ENCODE results near the gene ETS1. TPM values are rescaled to one million over a fixed set of nuclear protein-coding genes. Genes with fewer than 3 reads are reported as not detected.

ETS1 gene
- polyA plus RNA-seq, 1 donor (not counting 4 experiments of a cell fraction or from before 2014, with no cell fraction given), result 41.0 TPM

DNA sequence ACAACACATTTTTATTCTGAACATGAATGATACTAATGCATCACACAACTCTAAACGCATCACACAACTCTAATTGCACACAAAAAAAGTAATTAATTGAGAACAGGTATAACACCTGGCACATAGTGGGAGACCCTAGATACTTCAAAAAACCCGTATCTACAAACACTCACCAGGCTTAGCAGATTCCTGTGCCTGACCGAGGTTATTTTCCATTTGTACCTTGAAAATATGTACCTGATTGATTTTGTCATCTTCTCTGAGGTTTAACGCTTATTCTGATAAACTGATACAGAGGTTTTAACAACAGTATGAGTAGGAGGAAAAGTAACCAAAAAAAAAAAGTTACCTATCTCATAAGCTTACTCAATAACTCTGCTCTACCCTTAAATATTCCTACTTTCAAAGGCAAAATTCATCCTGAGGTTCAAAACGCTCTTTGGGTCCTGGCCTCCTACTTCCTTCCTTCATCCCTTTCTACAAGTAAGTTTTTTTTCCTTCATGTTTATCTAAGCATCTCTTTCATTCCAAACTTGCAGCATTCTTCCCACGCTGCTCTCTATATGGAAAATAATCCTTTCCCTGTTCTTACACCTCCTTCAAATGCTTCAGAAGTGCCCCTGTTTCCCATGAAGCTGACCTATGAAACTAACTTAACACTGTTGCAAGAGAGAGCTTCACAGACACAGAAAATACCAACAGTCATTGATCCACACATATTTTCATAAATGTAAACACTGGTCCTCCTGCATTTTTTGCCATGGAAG lies 73.3 kb downstream of the ETS1 start:
- no peak overlapping the region for H2AFZ ChIP-seq (ENCODE audit: control insufficient read depth, low read length)
- peaks cover 44% of the 10 kb centered on the region for H4K20me1 ChIP-seq (ENCODE audit: control insufficient read depth, extremely low read depth, insufficient read depth, low read length)
- H3K4me1 ChIP-seq (ENCODE audit: control insufficient read depth, extremely low read depth, insufficient read depth, low read length), result peaks cover 65% of the 10 kb centered on the region
- FAIRE-seq, result no peak
- H3K9me3 ChIP-seq (ENCODE audit: control insufficient read depth, low read depth, low read length), result no peaks in the 10 kb centered on the region
- H3K79me2 ChIP-seq (ENCODE audit: control insufficient read depth, insufficient read depth, low read length), result peaks cover 100% of the 10 kb centered on the region
- H3K9me1 ChIP-seq (ENCODE audit: control insufficient read depth, extremely low read depth, insufficient read depth, low read length), result peaks cover 12% of the 10 kb centered on the region
- H3K36me3 ChIP-seq (ENCODE audit: control insufficient read depth in 2 of 2, extremely low read depth in 1 of 2, insufficient read depth in 2 of 2, low read length in 2 of 2), result peaks cover 6 to 32% of the 10 kb centered on the region in 2 experiments
- H3K4me3 ChIP-seq (ENCODE audit: control insufficient read depth in 2 of 3, extremely low read depth in 1 of 3, insufficient read depth in 2 of 3, low read depth in 1 of 3, low read length in 3 of 3), result no peak overlapping the region
- peak overlapping the region; percentile 8 for H3K4me2 ChIP-seq (ENCODE audit: control insufficient read depth, extremely low read depth, insufficient read depth, low read depth, low read length)
- TF ChIP-seq, protein P1, sequence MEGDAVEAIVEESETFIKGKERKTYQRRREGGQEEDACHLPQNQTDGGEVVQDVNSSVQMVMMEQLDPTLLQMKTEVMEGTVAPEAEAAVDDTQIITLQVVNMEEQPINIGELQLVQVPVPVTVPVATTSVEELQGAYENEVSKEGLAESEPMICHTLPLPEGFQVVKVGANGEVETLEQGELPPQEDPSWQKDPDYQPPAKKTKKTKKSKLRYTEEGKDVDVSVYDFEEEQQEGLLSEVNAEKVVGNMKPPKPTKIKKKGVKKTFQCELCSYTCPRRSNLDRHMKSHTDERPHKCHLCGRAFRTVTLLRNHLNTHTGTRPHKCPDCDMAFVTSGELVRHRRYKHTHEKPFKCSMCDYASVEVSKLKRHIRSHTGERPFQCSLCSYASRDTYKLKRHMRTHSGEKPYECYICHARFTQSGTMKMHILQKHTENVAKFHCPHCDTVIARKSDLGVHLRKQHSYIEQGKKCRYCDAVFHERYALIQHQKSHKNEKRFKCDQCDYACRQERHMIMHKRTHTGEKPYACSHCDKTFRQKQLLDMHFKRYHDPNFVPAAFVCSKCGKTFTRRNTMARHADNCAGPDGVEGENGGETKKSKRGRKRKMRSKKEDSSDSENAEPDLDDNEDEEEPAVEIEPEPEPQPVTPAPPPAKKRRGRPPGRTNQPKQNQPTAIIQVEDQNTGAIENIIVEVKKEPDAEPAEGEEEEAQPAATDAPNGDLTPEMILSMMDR (optimal IDR thresholded peaks at IDR 0.05 in 1 of 3, IDR thresholded peaks at IDR 0.05 in 1 of 3, conservative IDR thresholded peaks at IDR 0.05 in 1 of 3; ENCODE audit: extremely low read depth in 1 of 3, insufficient read depth in 2 of 3, low read length in 3 of 3), result no peak
- no peak for TF ChIP-seq EZH2 (IDR thresholded peaks at IDR 0.05; ENCODE audit: low read length)
- no peak overlapping the region for H3K9ac ChIP-seq (ENCODE audit: control insufficient read depth, extremely low read depth, insufficient read depth, low read length)
- no peaks in the 10 kb centered on the region for H3K27me3 ChIP-seq (ENCODE audit: control insufficient read depth, extremely low read depth, insufficient read depth, low read length)
- dilution Hi-C loops (cut with MboI; ENCODE audit: extremely low pct_ligation_motif_present, low sequenced_read_pairs), result loop anchor here (25.0 kb wide), 1 partner anchor 98 kb away; no protein-coding TSS in a partner anchor
- no peak overlapping the region for H3K27ac ChIP-seq (ENCODE audit: control insufficient read depth, insufficient read depth, low read length)
- DNase-seq (ENCODE audit: low read depth, low spot score), result no peak

DNA sequence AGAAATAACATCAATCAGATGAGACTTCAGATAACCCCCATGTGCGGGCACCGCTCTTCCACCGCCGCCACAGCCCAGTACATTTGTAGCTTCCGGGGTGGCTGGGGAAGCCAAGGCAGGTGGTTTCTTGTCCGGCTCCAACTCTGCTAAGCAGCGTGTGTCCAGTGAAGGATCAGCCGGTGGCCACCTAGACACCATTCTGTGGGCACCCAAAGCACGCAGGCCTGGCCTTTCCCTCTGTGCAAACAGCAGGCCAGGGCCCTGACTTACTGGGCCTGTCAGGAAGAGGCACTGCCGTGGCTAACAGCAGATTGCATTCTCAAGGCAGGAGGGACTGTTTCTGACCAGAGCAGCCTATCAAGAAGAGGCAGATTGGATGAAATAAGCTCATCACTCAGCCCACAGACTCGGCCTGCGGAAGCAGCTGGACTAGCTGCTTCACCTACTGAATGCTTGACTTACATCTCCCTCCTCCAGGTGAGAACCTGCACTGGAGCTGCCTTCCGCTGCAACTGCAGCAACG lies 74.8 kb downstream of the ETS1 start:
- no peaks in the 10 kb centered on the region for H3K9me3 ChIP-seq (ENCODE audit: control insufficient read depth, low read depth, low read length)
- H2AFZ ChIP-seq (ENCODE audit: control insufficient read depth, low read length), result no peak overlapping the region
- no peak overlapping the region for H3K9ac ChIP-seq (ENCODE audit: control insufficient read depth, extremely low read depth, insufficient read depth, low read length)
- H3K4me1 ChIP-seq (ENCODE audit: control insufficient read depth, extremely low read depth, insufficient read depth, low read length), result peaks cover 67% of the 10 kb centered on the region
- H3K27me3 ChIP-seq (ENCODE audit: control insufficient read depth, extremely low read depth, insufficient read depth, low read length), result no peaks in the 10 kb centered on the region
- no peak overlapping the region for H3K4me2 ChIP-seq (ENCODE audit: control insufficient read depth, extremely low read depth, insufficient read depth, low read depth, low read length)
- dilution Hi-C loops (cut with MboI; ENCODE audit: extremely low pct_ligation_motif_present, low sequenced_read_pairs), result loop anchor here (25.0 kb wide), 1 partner anchor 100 kb away; no protein-coding TSS in a partner anchor
- TF ChIP-seq EZH2 (IDR thresholded peaks at IDR 0.05; ENCODE audit: low read length), result no peak
- TF ChIP-seq, protein P1 (optimal IDR thresholded peaks at IDR 0.05 in 1 of 3, IDR thresholded peaks at IDR 0.05 in 1 of 3, conservative IDR thresholded peaks at IDR 0.05 in 1 of 3; ENCODE audit: extremely low read depth in 1 of 3, insufficient read depth in 2 of 3, low read length in 3 of 3), result no peak
- H3K9me1 ChIP-seq (ENCODE audit: control insufficient read depth, extremely low read depth, insufficient read depth, low read length), result peaks cover 12% of the 10 kb centered on the region
- peaks cover 6 to 20% of the 10 kb centered on the region in 2 experiments for H3K36me3 ChIP-seq (ENCODE audit: control insufficient read depth in 2 of 2, extremely low read depth in 1 of 2, insufficient read depth in 2 of 2, low read length in 2 of 2)
- DNase-seq (ENCODE audit: low read depth, low spot score) (no peak), FAIRE-seq (no peak)
- H3K4me3 ChIP-seq (ENCODE audit: control insufficient read depth in 2 of 3, extremely low read depth in 1 of 3, insufficient read depth in 2 of 3, low read depth in 1 of 3, low read length in 3 of 3), result no peak overlapping the region
- peaks cover 30% of the 10 kb centered on the region for H4K20me1 ChIP-seq (ENCODE audit: control insufficient read depth, extremely low read depth, insufficient read depth, low read length)
- H3K79me2 ChIP-seq (ENCODE audit: control insufficient read depth, insufficient read depth, low read length), result peaks cover 99% of the 10 kb centered on the region
- no peak overlapping the region for H3K27ac ChIP-seq (ENCODE audit: control insufficient read depth, insufficient read depth, low read length)

Data from keratinocyte (primary cell).